CD4-positive, alpha-beta T cell treated with Interleukin-15 for 4 hours (primary cell): Measurements from ENCODE around the gene MRFAP1.
A peak's percentile ranks its signal among the peaks of the same experiment; 100 is the strongest.

Experiments
- DNase-seq: peaks from one replicate; pipeline ENCODE4 v3.0.0-alpha.2; 2020; ENCODE audit warnings: low spot score

MRFAP1 gene

DNA sequence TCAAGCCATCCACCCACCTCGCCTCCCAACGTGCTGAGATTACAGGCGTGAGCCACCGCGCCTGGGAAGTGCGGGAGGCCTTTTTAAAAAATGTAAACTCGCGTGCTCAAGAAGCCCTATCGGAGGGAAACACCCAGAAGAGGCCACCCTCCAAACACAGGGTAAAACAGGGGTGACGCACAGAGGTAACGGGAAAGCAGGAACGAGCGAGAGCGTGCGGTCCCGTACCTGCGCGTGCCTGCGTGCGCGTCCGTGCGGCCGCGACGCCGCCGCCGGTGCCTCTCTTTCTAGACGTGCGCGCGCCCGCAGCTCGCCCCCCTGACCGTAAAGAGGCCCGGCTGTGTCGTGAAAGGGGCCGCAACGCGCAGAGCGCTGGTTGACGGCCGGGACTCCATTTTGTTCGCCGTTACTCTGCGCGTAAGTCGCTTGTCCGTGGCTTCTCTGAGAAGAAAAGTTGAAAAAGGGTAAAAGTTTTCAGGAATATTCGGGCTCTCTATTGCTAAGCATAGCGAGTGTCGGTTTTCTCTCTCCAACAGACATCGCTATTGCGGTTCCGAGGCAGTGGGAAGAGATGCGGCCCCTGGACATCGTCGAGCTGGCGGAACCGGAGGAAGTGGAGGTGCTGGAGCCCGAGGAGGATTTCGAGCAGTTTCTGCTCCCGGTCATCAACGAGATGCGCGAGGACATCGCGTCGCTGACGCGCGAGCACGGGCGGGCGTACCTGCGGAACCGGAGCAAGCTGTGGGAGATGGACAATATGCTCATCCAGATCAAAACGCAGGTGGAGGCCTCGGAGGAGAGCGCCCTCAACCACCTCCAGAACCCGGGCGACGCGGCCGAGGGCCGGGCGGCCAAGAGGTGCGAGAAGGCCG lies at the start of gene MRFAP1:
Gene MRFAP1, plus strand, starts transcription at position 394 of the 872 bp plus-strand sequence. Its CDS starts 178 bp downstream, at position 572.
- peak; percentile 94 for DNase-seq

DNA sequence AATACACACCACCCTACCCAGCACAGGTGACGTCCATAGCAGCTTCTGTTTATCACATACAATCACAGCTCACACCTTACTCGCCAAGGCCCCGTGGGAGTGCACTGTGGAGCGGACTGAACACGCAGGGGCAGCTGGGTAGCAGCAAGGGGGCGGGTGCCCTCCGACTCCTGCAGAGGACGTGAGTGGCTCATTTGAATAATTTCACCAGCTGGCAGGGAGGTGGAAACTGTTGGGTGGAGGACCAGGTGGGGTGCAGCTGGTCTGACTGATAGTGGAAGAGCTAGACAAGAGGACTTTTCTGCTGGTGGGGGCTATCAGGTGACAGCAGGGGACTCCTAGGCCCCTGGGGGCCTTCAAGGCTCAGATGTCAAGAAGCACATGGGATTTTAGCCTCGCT lies 49.2 kb upstream of the MRFAP1 start:
- DNase-seq, result no peak

DNA sequence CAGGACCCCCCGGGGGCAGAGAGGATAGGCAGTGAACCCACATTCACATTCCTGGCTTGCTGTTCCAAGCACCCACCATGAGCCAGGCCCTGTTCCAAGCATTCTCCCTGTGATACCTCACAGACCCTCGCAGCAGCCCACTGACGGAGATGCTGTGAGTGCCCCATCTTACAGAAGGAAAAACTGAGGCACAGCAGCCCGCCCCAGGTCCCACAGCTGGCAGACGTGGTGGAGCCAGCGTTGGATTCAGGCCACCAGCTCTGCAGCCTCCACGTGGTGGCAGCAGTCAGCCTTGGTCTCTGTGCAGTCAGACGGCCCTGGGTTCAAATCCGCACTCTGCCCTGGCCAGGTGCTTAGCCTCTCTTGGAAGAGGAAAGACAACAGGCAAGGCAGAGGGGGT lies 48.7 kb upstream of the MRFAP1 start:
- no peak for DNase-seq

DNA sequence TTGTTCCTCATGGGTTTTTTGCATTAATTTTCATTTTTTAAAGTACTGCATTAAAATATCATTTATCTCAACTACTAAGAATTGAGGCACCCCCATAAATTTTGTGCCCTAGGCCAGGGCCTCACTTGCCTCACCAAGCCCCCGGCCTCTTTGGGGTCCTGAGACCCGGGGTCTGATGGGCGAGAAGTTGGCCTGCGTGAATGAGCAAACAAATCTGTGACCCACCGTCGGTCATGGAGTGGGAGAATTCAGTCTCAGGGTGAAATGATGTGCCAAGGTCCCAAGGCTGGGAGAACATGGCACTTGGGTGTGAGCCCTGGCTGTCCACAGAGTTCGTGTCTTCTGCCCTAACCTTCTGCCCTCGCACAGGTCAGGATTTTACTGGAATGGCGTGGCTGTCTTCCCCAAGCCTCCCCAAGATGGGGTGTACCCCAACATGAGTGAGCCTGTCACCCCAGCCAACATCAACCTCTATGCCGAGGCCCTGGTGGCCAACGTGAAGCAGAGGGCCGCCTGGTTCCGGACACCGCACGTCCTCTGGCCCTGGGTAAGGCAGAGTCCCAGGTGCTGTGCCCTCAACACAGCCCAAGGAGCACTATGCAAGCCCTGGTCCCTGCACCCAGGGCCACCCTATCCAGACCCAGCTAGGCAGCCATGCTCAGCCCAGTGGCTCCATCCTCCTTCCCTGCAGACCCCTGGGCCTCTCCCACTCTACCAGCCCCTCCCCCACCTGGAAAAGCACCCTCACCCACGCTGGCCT lies 47.5 kb upstream of the MRFAP1 start:
- DNase-seq, result no peak

DNA sequence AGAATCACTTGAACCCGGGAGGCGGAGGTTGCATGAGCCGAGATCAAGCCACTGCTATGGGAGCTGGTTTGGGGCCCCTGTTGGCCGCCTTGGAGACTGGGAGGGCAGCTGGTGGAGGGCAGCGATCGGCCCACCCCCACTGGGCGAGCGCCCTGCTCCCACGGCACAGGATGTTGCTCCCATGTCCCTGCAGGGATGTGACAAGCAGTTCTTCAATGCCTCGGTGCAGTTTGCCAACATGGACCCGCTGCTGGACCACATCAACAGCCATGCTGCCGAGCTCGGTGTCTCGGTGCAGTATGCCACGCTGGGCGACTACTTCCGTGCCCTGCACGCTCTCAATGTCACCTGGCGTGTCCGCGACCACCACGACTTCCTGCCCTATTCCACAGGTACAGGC lies 46.1 kb upstream of the MRFAP1 start:
- no peak for DNase-seq

DNA sequence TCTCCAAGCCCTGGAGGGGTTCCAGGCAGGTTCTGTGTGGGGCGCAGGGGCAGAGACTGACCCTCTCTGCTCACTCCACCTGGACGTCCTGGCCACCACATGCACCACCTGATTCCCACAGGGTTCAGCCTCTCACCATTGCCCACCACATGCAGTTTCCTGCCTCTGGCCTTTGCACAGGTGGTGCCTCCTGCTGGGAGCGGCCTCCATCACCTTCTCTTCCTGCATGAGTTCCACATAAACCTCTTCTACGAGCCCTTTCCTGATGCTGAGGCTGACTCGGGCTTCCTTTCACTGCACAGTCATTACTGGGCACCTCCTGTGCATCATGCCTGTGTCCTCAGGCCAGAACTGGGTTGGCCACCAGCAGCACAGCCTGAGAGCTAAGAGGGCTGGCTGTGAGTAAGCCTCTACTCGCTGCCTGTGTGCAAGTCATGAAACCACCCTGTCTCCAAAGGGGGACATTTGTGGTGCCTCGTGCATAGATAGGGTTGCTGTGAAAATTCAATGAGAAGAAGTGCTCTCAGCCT lies 45.6 kb upstream of the MRFAP1 start:
- DNase-seq, result no peak

DNA sequence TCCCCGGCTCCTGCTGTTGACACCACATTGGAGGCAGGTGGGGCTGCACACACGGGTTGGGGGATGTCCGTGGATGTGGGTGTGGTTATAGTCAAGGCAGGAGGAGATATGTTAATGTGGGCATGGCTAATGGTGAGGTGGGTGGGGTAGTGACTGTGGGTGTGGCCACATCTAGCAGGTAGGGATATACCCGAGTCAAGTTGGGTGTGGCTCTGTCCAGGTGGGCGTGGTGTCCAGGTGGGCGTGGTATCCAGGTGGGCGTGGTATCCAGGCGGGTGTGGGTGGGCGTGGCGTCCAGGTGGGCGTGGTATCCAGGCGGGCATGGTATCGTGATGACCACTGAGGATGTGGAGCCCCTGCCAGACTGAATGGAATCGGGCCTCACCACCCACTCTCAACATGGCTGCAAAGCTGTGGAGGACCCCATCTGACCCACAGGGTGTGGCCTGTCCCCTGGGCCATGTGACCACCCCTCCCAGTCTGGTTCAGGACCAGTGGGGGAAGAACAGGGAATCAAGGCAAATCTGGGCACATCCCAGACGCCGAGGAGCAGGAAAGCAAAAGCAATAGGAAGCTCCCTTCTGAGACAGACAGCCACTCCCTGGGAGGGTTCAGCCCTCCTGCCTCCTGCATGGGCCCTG lies 44.5 kb upstream of the MRFAP1 start:
- DNase-seq, result no peak

DNA sequence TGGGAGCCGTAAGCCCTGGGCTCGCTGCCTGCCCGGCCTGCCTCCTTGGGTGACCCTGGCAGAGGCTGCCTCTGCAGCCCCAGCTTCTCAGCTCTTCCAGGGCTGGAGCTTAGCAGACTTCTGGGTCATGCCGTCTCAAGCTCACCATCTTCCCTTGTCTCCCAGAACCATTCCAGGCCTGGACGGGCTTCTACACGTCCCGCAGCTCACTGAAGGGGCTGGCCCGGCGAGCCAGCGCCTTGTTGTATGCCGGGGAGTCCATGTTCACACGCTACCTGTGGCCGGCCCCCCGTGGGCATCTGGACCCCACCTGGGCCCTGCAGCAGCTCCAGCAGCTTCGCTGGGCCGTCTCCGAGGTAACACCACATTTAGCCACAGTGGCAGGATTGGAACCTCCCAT lies 43.5 kb upstream of the MRFAP1 start:
- no peak for DNase-seq

DNA sequence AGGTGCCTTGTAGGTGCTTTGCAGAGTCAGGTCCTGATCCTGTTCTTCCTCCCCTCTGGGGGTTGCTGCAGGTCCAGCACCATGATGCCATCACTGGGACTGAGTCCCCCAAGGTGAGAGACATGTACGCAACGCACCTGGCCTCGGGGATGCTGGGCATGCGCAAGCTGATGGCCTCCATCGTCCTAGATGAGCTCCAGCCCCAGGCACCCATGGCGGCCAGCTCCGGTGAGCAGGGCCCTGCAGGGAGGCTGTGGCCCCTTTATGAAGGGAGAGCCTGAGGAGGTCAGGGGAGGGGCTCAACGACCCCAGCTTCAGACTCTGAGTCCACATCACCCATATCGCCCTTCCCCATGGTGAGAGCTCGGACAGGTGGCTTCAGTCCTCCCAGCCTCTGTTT lies 42.4 kb upstream of the MRFAP1 start:
- DNase-seq, result no peak

DNA sequence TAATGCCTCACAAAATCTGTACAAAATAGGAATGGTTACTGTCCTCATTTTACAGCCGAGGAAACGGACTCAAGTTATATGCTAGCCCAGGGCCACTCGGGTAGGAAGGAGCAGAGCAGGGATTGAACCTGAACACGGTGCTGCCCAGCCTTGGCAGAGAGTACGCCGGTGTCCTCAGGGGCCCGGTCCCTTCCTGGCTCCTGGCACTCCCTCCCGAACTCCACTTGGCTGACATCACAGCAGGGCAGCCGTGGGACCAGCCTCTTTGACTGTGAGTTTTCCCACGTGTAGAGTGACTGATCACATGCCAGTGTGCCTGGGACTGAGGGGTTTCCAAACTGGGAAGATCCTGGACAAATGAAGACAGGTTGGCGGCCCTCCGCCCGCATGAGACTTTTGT lies 41.8 kb upstream of the MRFAP1 start:
- no peak for DNase-seq

DNA sequence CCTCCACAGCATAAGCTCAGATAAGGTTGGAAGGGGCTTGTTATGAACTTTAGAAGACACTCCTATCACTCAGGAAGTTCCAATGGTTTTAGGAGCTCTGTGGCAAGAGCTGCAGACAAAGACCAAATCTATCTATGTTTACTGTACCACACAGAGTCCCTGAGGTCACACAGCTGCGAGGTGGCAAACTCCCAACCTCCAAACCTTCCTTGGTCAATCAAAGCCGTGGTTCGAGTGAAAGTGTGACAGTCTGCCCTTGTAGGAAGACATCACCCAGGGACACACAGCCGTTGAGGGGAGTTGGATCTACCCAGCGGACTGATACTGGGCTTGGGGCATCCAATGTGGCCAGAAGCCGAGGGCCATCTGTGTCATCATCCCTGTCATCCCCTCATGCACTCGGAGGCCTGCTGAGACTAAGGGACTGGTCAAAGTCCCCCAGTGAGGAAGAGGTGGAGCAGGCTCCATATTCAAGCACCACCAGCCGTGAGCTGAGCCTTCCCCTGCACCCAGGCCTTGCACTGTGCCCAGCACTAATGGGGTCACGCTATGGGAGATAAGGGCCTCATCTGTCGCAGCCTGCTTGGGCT lies 38.7 kb upstream of the MRFAP1 start:
- no peak for DNase-seq

DNA sequence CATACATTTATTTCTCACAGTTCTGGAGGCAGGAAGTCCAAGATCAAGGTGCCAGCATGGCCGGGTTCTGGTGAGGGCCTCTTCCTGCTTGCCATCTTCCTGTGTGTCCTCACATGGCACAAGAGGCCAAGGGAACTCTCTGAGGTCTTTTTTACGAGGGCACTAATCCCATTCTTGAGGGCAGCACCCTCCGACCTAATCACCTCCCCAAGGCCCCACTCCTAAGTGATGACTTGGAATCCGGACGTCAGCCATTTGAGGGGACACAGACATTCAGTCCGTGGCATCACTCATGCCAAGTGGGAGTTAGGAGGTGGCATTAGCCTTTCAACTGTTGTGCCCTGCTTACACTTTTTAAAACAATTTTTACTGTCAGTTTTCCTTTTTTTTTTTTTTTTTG lies 38.2 kb upstream of the MRFAP1 start:
- no peak for DNase-seq

DNA sequence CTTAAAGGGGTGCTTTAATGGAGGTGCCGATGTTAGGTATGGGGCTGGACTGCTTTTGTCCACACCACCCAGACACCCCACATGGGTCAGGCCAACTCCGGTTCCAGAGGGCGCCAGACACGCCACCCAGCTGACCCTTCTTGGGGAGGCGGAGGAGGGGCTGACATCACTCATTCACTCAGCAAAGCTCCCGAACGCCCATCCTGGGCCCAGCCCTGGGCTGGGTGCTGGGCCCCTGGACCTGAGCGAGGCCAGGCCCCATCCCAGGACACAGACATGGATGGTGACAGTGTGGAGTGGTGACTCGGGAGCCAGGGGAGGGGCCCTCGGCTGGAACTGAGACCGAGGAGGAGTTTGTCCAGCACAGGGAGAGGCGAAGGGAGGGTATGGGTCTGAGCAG lies 37.4 kb upstream of the MRFAP1 start:
- DNase-seq, result no peak

DNA sequence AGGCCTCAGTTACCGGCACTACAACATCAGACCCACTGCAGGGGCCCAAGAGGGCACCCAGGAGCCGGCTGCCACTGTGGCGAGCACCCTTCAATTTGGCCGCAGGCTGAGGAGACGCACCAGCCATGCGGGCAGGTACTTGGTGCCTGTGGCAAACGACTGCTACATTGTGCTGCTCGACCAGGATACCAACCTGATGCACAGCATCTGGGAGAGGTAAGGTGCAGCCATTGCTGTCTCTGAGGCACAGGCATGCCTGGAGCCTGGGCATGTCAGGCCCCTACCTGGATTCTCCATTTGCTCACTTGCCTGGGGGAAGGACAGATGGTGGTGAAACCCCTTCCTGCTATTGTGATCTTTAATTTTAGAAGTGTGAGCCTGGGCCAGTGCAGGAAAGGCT lies 35.4 kb upstream of the MRFAP1 start:
- DNase-seq, result no peak

DNA sequence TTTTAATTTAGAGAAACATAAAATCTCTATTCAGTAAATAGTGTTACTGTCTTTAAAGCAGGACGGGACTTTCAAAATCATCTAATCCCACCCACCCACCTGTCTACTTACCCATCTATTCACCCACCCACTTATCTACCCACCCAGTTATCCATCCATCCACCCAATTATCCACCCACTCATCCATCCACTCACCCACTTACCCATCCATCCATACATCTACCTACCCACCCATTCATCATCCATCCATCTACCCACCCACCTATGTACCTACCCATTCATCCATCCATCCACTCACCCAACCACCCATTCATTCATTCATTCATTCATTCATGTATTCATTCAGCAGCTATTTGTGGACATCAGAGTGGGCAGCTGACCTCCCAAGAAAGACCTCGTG lies 34.9 kb upstream of the MRFAP1 start:
- no peak for DNase-seq

DNA sequence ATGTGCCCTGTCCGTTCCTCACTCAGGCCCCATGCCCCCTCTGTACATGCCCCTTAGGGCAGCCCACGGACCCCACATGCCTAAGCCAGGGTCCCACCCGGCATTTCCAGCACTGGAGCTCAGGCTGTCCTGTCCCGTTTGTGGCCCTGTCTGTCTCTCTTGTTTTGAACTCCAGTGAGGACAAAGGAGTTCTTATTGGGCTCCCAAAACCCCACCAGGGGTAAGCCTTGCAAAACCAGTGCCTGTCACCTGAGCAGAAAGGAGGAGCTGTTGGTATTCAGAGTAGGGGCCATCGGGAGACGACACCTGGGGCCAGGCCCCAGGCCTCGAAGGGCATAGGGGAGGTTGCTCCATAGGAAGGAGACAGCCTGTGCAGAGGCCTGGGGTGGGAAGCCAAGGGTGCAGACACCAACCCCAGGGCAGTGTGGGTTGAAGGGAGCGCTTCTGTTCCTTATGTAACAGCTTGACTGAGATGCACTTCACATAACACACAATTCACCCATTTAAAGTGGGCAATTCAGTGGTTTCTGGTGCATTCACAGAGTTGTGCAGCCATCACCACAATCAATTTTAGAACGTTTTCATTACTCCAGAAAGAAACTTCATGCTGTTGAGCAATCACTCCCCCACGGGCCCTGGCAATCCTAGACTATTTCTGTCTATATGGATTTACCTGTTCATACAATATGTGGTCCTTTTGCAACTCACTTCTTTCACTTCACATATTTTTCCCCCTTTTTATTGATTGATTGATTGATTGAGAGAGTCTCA lies 33.8 kb upstream of the MRFAP1 start:
- no peak for DNase-seq

DNA sequence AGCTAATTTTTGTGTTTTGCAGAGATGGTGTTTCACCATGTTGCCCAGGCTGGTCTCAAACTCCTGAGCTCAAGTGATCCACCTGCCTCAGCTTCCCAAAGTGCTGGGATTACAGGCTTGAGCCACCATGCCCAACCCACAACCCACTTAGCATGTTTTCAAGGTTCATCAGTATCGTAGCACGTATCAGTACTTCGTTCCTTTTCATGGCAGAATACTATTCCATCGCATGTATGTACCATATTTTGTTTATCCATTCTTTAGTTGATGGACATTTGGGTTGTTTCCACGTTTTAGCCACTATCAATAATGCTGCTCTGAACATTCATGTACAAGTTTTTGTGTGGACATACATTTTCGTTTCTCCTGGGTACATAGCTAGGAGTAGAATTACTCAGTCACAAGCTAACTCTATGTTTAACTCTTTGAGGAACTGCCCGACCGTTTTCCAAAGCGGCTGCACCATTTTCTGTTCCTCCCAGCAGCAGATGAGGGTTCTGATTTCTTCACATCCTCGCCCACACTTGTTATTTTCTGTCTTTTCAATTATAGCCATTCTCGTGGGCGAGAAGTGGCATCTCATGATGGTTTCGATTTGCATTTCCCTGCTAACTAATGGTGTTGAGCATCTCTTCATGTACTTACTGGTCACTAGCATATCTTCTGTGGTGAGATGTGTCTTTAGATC lies 33.0 kb upstream of the MRFAP1 start:
- no peak for DNase-seq

DNA sequence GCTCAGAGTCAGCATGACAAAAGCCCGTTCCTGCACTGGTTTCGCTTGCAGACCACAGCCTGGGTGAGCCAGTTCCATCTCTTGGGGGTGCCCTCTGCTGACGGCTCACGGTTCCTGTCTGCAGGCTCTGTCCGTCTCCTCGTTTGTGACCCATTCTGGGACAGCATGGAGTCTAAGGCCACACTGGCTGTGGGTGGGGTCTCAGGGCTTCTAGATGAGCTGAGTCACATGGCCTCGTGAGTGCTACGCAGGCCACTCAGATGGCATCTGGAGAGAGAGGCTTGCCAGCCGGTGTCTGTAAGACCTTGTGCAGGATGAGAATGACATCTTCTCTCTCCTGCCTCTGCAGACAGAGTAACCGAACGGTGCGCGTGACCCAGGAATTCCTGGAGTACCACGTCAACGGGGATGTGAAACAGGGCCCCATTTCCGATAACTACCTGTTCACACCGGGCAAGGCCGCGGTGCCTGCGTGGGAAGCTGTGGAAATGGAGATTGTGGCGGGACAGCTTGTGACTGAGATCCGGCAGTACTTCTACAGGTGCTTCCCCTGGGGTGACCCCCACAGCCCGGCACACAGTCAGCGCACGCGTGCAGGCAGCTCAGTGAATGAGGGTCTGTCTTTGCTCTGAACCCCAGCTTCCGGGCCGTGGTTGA lies 31.6 kb upstream of the MRFAP1 start:
- no peak for DNase-seq

DNA sequence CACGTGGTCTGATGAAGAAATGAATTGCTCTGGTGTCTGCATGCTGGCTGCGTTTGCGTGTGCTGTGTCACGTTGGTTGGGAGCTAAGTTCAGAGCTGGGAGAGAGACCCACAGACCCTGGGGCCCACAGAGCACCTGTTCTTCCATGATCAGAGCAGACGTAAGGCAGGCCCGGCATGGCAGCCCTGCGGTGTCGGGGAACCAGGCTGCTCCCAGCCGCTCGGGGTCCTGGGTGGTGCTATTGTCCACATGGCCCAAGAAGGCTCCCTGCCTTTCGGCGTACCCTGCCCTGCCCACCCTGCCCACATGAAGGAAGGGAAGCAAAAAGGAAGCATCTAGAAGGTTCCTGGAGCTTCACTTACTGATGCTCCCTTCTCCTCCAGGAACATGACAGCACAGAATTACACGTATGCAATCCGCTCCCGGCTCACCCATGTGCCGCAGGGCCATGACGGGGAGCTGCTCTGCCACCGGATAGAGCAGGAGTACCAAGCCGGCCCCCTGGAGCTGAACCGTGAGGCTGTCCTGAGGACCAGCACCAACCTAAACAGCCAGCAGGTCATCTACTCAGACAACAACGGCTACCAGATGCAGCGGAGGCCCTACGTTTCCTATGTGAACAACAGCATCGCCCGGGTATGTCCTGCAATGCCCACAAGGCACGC lies 30.9 kb upstream of the MRFAP1 start:
- DNase-seq, result no peak
